CD4-positive, alpha-beta T cell (primary cell): ENCODE results near the gene DDX28. TPM values are rescaled to one million over a fixed set of nuclear protein-coding genes. Genes with fewer than 3 reads are reported as not detected.

Source experiments
- ATAC-seq: fragments of 200-7000 bp; cut with Tn5 transposase; one replicate; pipeline ENCODE4 v1.10.0; 2022; ENCODE audit warnings: mild to moderate bottlenecking; ENCODE audit not compliant: poor library complexity
- CTCF ChIA-PET: fragments of 350-600 bp; sonication (Branson Sonifier 250); formaldehyde crosslinking; loops from one replicate; lab custom pipeline; 2021; ENCODE audit warnings: antibody characterized with exemption, inconsistent platforms; lab: Charles Lee
- POLR2A ChIA-PET: fragments of 350-600 bp; sonication (Branson Sonifier 250); formaldehyde crosslinking; loops from one replicate; lab custom pipeline; 2021; ENCODE audit warnings: antibody characterized with exemption, inconsistent platforms; lab: Charles Lee
- DNase-seq, 14 experiments: peaks; one replicate each; pipeline ENCODE4 v3.0.0-alpha.2; 2013 to 2020; ENCODE audit warnings: mixed read lengths in 2 of 14
- H3K27ac ChIP-seq, 2 donors: one replicate each; pipeline versions ENCODE4 v1.5.1 to v1.7.0; 2013; ENCODE audit warnings: low read length in 2 of 2, low read depth in 1 of 2, mild to moderate bottlenecking in 1 of 2
- H3K27me3 ChIP-seq, 2 experiments: 1 replicate in 1 of 2; 2 replicates in 1 of 2; pipeline versions ENCODE4 v1.6.1 to v1.7.0; 2013; ENCODE audit warnings: low read length in 2 of 2, control low read depth in 1 of 2, mild to moderate bottlenecking in 1 of 2, moderate library complexity in 1 of 2; ENCODE audit not compliant: insufficient read depth in 2 of 2, control insufficient read depth in 1 of 2
- H3K36me3 ChIP-seq: one replicate; pipeline ENCODE4 v1.6.1; 2013; ENCODE audit warnings: low read length, control low read depth; ENCODE audit not compliant: insufficient read depth
- H3K4me1 ChIP-seq: one replicate; pipeline ENCODE4 v1.6.1; 2013; ENCODE audit warnings: low read length, control low read depth; ENCODE audit not compliant: insufficient read depth
- H3K4me3 ChIP-seq: one replicate; pipeline ENCODE4 v1.5.1; 2013; ENCODE audit warnings: mild to moderate bottlenecking, low read length, moderate library complexity
- H3K9me3 ChIP-seq, 2 experiments: 1 replicate in 1 of 2; 2 replicates in 1 of 2; pipeline versions ENCODE4 v1.6.1 to v1.7.0; 2013; ENCODE audit warnings: low read length in 2 of 2, mild to moderate bottlenecking in 2 of 2, control low read depth in 1 of 2, moderate library complexity in 1 of 2; ENCODE audit not compliant: control insufficient read depth in 1 of 2, insufficient read depth in 1 of 2
- H3K27ac Mint-ChIP-seq: one replicate; pipeline ENCODE4 v1.8.0; 2020; ENCODE audit warnings: mixed read lengths
- H3K27me3 Mint-ChIP-seq: one replicate; pipeline ENCODE4 v1.8.0; 2021; ENCODE audit warnings: mixed read lengths
- H3K36me3 Mint-ChIP-seq: one replicate; pipeline ENCODE4 v1.8.0; 2021; ENCODE audit warnings: low read depth, mixed read lengths
- H3K4me1 Mint-ChIP-seq: one replicate; pipeline ENCODE4 v1.8.0; 2021; ENCODE audit warnings: low read depth, mixed read lengths
- H3K4me3 Mint-ChIP-seq: one replicate; pipeline ENCODE4 v1.8.0; 2020; ENCODE audit warnings: mild to moderate bottlenecking, mixed read lengths
- H3K9me3 Mint-ChIP-seq: one replicate; pipeline ENCODE4 v1.8.0; 2020; ENCODE audit warnings: mixed read lengths
- CTCF ChIP-seq: fragments of 200-600 bp; IDR thresholded peaks from one replicate; pipeline ENCODE4 v1.8.0; 2022; ENCODE audit warnings: antibody characterized with exemption, mild to moderate bottlenecking
- intact Hi-C, 2 experiments: fragments of 100-400 bp; cut with DNase I in 1 of 2; cut with micrococcal nuclease in 1 of 2; formaldehyde crosslinking; loops; one replicate each; pipeline versions ENCODE4 v1.15.1 to v1.9.0; 2023 to 2025; cut with DNase I, micrococcal nuclease
- total RNA-seq, 174 experiments: library from RNA in 2 of 174; stranded (reverse) in 2 of 174; gene quantifications; one replicate each; pipeline ENCODE4 v1.2.3 and lab custom pipeline; 2021 to 2026

DDX28 gene
- total RNA-seq, 2 experiments from 2014 or later, result 18.9 to 19.4 TPM

- no peaks in the 10 kb centered on the region for H3K27me3 ChIP-seq
- ChIA-PET CTCF (interaction anchor here (0.6 to 2.8 kb wide), 5 partner anchors 13 to 109 kb away, joined by 3 to 8 read pairs (median 6); partner anchors contain the start of gene NFATC3), POLR2A (interaction anchor here (0.6 to 12.7 kb wide), 4 partner anchors 9 to 159 kb away, joined by 3 to 174 read pairs (median 21); partner anchors contain the start of gene NFATC3)
- TF ChIP-seq CTCF, result no peak
- Mint-ChIP-seq H3K27me3 (no peaks in the 10 kb centered on the region), H3K36me3 (peaks cover 38% of the 10 kb centered on the region), H3K4me3 (peak overlapping the region; percentile 77), H3K9me3 (no peaks in the 10 kb centered on the region), H3K4me1 (peaks cover 90% of the 10 kb centered on the region), H3K27ac (peak overlapping the region; percentile 88)
- H3K36me3 ChIP-seq, result peaks cover 33% of the 10 kb centered on the region
- H3K27ac ChIP-seq, result no peak overlapping the region
- no peak overlapping the region for H3K4me3 ChIP-seq
- peaks cover 89% of the 10 kb centered on the region for H3K4me1 ChIP-seq
- ATAC-seq, result no peak
- DNase-seq, result no peak
- H3K9me3 ChIP-seq, result no peaks in the 10 kb centered on the region
- intact Hi-C loops, result loop anchor here in 1 of 2 experiments (10.0 kb wide), 1 partner anchor 163 kb away; the partner anchor contains the start of gene ESRP2
Measured at GRCh38 chr16:68071518-68071901, 48.5 kb upstream of the DDX28 start.

- Mint-ChIP-seq H3K4me3 (peak overlapping the region; percentile 77), H3K36me3 (peaks cover 34% of the 10 kb centered on the region), H3K27ac (peak overlapping the region; percentile 88), H3K9me3 (no peaks in the 10 kb centered on the region), H3K27me3 (no peaks in the 10 kb centered on the region), H3K4me1 (peaks cover 90% of the 10 kb centered on the region)
- H3K9me3 ChIP-seq, result no peaks in the 10 kb centered on the region
- TF ChIP-seq CTCF, result peak; percentile 23
- peak; percentile 27 for ATAC-seq
- no peak overlapping the region for H3K4me3 ChIP-seq
- DNase-seq, result no peak
- peak overlapping the region in 1 of 2 donors; percentile 65 for H3K27ac ChIP-seq
- peaks cover 89% of the 10 kb centered on the region for H3K4me1 ChIP-seq
- POLR2A ChIA-PET, result interaction anchor here (0.6 to 12.7 kb wide), 7 partner anchors 9 to 510 kb away, joined by 3 to 174 read pairs (median 4); partner anchors contain the start of gene NFATC3
- no peaks in the 10 kb centered on the region for H3K27me3 ChIP-seq
- H3K36me3 ChIP-seq, result peaks cover 33% of the 10 kb centered on the region
- CTCF ChIA-PET, result interaction anchor here (0.6 to 2.8 kb wide), 5 partner anchors 14 to 190 kb away, joined by 3 to 8 read pairs (median 8); partner anchors contain the start of gene NFATC3
- intact Hi-C loops, result loop anchor here in 1 of 2 experiments (10.0 kb wide), 1 partner anchor 164 kb away; the partner anchor contains the start of gene ESRP2
Measured at GRCh38 chr16:68070806-68071517, 47.9 kb upstream of the DDX28 start.

- POLR2A ChIA-PET, result interaction anchor here (0.8 to 12.7 kb wide), 8 partner anchors 10 to 509 kb away, joined by 3 to 174 read pairs (median 4); partner anchors contain the start of gene NFATC3
- Histone ChIP-seq H3K9me3 (no peaks in the 10 kb centered on the region), H3K27me3 (no peaks in the 10 kb centered on the region), H3K36me3 (peaks cover 29% of the 10 kb centered on the region), H3K4me1 (peaks cover 89% of the 10 kb centered on the region), H3K4me3 (peak overlapping the region; percentile 26), H3K27ac (peak overlapping the region; percentile 57 to 65)
- H3K27ac Mint-ChIP-seq, result peak overlapping the region; percentile 88
- TF ChIP-seq CTCF, result no peak
- H3K4me3 Mint-ChIP-seq, result peak overlapping the region; percentile 52
- peak; percentile 12 for ATAC-seq
- peaks cover 29% of the 10 kb centered on the region for H3K36me3 Mint-ChIP-seq
- peaks cover 90% of the 10 kb centered on the region for H3K4me1 Mint-ChIP-seq
- H3K9me3 Mint-ChIP-seq, result no peaks in the 10 kb centered on the region
- DNase-seq, result peak in 1 of 14 experiments; percentile 56
- H3K27me3 Mint-ChIP-seq, result no peaks in the 10 kb centered on the region
- CTCF ChIA-PET, result interaction anchor here (1.3 to 2.8 kb wide), 3 partner anchors 14 to 191 kb away, joined by 3 to 8 read pairs (median 8); partner anchors contain the start of gene NFATC3
- intact Hi-C loops, result loop anchor here in 1 of 2 experiments (10.0 kb wide), 1 partner anchor 165 kb away; the partner anchor contains the start of gene ESRP2
Measured at GRCh38 chr16:68070249-68070730, 47.3 kb upstream of the DDX28 start.
